ENCODE data around the gene HOXB6. TPM values are rescaled to one million over a fixed set of nuclear protein-coding genes. Genes with fewer than 3 reads are reported as not detected.

HOXB6 gene
- total and polyA plus RNA-seq, 5 donors from 2014 or later, result not detected

GRCh38 chr17:48639136-48639535, 34.4 kb upstream of the HOXB6 start:
- no peak for ATAC-seq (ENCODE audit: low read depth in 2 of 2)

GRCh38 chr17:48637323-48638260, 32.8 kb upstream of the HOXB6 start:
- H3K4me3 ChIP-seq (ENCODE audit: low read depth, low read length), result no peak overlapping the region
- no peak overlapping the region for H3K27ac ChIP-seq (ENCODE audit: insufficient read depth, low read length, poor library complexity, severe bottlenecking)
- peaks cover 97% of the 10 kb centered on the region for H3K27me3 Mint-ChIP-seq
- no peaks in the 10 kb centered on the region for H3K36me3 ChIP-seq (ENCODE audit: control insufficient read depth, insufficient read depth, low read length)
- H3K27me3 ChIP-seq (ENCODE audit: control insufficient read depth, insufficient read depth, low read length), result peaks cover 54% of the 10 kb centered on the region
- H3K4me1 Mint-ChIP-seq, result peaks cover 4 to 31% (median 14%) of the 10 kb centered on the region in 4 donors
- DNase-seq, result no peak
- H3K36me3 Mint-ChIP-seq, result peaks cover 4% of the 10 kb centered on the region
- no peaks in the 10 kb centered on the region for H3K9me3 Mint-ChIP-seq
- no peak overlapping the region for H3K4me3 Mint-ChIP-seq
- ATAC-seq (ENCODE audit: low read depth in 2 of 2), result no peak
- H3K4me1 ChIP-seq (ENCODE audit: control insufficient read depth, insufficient read depth, low read length, poor library complexity, severe bottlenecking), result peaks cover 26% of the 10 kb centered on the region
- H3K27ac Mint-ChIP-seq, result no peak overlapping the region
- no peaks in the 10 kb centered on the region for H3K9me3 ChIP-seq (ENCODE audit: control insufficient read depth in 2 of 2, low read length in 2 of 2)

More at GRCh38 chr17:48639136-48639535, 34.4 kb upstream of the HOXB6 start:
- Histone ChIP-seq H3K9me3 (ENCODE audit: control insufficient read depth in 2 of 2, low read length in 2 of 2) (no peaks in the 10 kb centered on the region), H3K36me3 (ENCODE audit: control insufficient read depth, insufficient read depth, low read length) (no peaks in the 10 kb centered on the region), H3K4me1 (ENCODE audit: control insufficient read depth, insufficient read depth, low read length, poor library complexity, severe bottlenecking) (peaks cover 18% of the 10 kb centered on the region), H3K27me3 (ENCODE audit: control insufficient read depth, insufficient read depth, low read length) (peaks cover 59% of the 10 kb centered on the region), H3K4me3 (ENCODE audit: low read depth, low read length) (no peak overlapping the region), H3K27ac (ENCODE audit: insufficient read depth, low read length, poor library complexity, severe bottlenecking) (no peak overlapping the region)
- H3K9me3 Mint-ChIP-seq, result no peaks in the 10 kb centered on the region
- no peak overlapping the region for H3K4me3 Mint-ChIP-seq
- DNase-seq, result no peak
- H3K4me1 Mint-ChIP-seq, result peaks cover 0 to 25% (median 12%) of the 10 kb centered on the region in 4 donors
- no peak overlapping the region for H3K27ac Mint-ChIP-seq
- H3K27me3 Mint-ChIP-seq, result peaks cover 100% of the 10 kb centered on the region
- no peaks in the 10 kb centered on the region for H3K36me3 Mint-ChIP-seq

GRCh38 chr17:48636177-48637018, 31.6 kb upstream of the HOXB6 start:
- H3K4me3 Mint-ChIP-seq, result no peak overlapping the region
- H3K36me3 ChIP-seq (ENCODE audit: control insufficient read depth, insufficient read depth, low read length), result no peaks in the 10 kb centered on the region
- H3K27me3 Mint-ChIP-seq, result peaks cover 97% of the 10 kb centered on the region
- H3K27ac ChIP-seq (ENCODE audit: insufficient read depth, low read length, poor library complexity, severe bottlenecking), result no peak overlapping the region
- H3K9me3 ChIP-seq (ENCODE audit: control insufficient read depth in 2 of 2, low read length in 2 of 2), result no peaks in the 10 kb centered on the region
- H3K36me3 Mint-ChIP-seq, result peaks cover 5% of the 10 kb centered on the region
- no peak overlapping the region for H3K4me3 ChIP-seq (ENCODE audit: low read depth, low read length)
- peaks cover 14% of the 10 kb centered on the region for H3K4me1 ChIP-seq (ENCODE audit: control insufficient read depth, insufficient read depth, low read length, poor library complexity, severe bottlenecking)
- H3K9me3 Mint-ChIP-seq, result no peaks in the 10 kb centered on the region
- H3K27ac Mint-ChIP-seq, result peak overlapping the region in 1 of 3 donors; percentile 71
- ATAC-seq (ENCODE audit: low read depth in 2 of 2), result peak; percentile 50 to 52
- DNase-seq, result peak in 2 of 3 donors; percentile 34 to 70
- H3K27me3 ChIP-seq (ENCODE audit: control insufficient read depth, insufficient read depth, low read length), result peaks cover 60% of the 10 kb centered on the region
- H3K4me1 Mint-ChIP-seq, result peaks cover 4 to 21% (median 12%) of the 10 kb centered on the region in 4 donors

DNA sequence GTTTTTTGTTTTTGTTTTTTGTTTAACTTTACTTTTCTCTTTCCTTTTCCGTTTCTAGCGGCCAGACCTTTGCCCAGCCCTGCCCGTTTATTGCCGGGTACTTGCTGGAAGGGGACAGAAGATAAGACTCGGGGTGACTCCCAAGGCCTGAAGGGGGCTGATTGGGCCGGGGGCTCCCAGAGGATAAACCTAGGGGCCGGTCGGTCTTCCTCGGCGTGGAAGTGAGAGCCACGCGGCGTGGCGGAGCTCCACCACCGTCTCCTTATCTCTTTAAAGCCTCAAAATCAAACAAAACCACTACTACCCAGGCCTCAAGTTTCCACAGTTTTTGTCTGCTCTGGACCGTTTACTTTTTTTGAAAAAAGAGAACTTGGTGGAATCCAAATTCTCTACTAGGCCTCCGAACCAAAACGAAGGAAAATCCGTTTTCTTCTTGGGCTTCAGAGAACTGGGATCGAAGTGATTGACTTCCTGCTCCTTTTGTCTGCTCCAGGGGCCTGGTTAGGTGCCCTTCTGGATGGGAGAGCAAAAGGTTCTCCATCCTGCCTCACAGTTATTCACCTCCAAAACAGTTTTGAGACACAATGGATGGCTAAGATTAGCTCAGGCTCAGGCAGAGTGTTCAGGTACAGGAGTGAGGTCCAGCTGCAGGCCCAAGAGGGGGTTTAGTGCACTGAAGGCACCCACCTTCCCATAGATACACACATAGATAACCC, 29.9 kb upstream of the HOXB6 start:
- DNase-seq (no peak), ATAC-seq (ENCODE audit: low read depth in 2 of 2) (no peak)
- peaks cover 0 to 2% (median 0%) of the 10 kb centered on the region in 7 donors for H3K9me3 Mint-ChIP-seq
- H3K27me3 ChIP-seq (ENCODE audit: control insufficient read depth, insufficient read depth, low read length), result peaks cover 61% of the 10 kb centered on the region
- no peaks in the 10 kb centered on the region for H3K9me3 ChIP-seq (ENCODE audit: control insufficient read depth in 2 of 2, low read length in 2 of 2)
- H3K27me3 Mint-ChIP-seq, result peaks cover 97% of the 10 kb centered on the region
- no peak overlapping the region for H3K4me3 ChIP-seq (ENCODE audit: low read depth, low read length)
- H3K27ac Mint-ChIP-seq, result no peak overlapping the region
- peaks cover 5% of the 10 kb centered on the region for H3K36me3 Mint-ChIP-seq
- H3K4me1 ChIP-seq (ENCODE audit: control insufficient read depth, insufficient read depth, low read length, poor library complexity, severe bottlenecking), result peaks cover 14% of the 10 kb centered on the region
- no peaks in the 10 kb centered on the region for H3K36me3 ChIP-seq (ENCODE audit: control insufficient read depth, insufficient read depth, low read length)
- H3K27ac ChIP-seq (ENCODE audit: insufficient read depth, low read length, poor library complexity, severe bottlenecking), result no peak overlapping the region
- H3K4me1 Mint-ChIP-seq, result peaks cover 4 to 20% (median 9%) of the 10 kb centered on the region in 4 donors
- peak overlapping the region in 2 of 4 donors; percentile 16 to 28 for H3K4me3 Mint-ChIP-seq

DNA sequence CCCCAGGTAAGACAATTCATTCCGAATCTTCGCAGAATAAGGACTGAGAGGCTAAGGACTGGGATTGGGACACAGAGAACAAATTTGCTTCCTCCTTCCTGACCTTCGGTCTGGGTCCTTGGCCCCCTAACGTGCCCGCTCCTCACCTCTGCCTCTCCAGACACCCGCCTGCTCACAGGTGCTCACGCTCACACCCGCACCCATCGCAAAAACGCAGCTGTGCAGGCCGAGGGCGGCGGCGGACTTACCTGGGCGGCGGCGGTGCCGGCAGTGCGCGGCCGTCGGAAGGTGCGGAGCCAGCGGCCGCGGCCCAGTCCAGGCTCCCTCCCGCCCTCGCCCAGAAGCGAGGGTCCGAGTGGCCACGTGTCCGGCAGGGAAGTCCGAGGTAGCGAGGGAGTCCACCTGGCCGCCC, 28.5 kb upstream of the HOXB6 start:
- Mint-ChIP-seq H3K4me1 (peaks cover 4 to 20% (median 9%) of the 10 kb centered on the region in 4 donors), H3K27ac (no peak overlapping the region), H3K4me3 (peak overlapping the region in 1 of 4 donors; percentile 67), H3K9me3 (peaks cover 0 to 2% (median 0%) of the 10 kb centered on the region in 7 donors), H3K36me3 (peaks cover 5% of the 10 kb centered on the region), H3K27me3 (peaks cover 97% of the 10 kb centered on the region)
- peaks cover 66% of the 10 kb centered on the region for H3K27me3 ChIP-seq (ENCODE audit: control insufficient read depth, insufficient read depth, low read length)
- no peak overlapping the region for H3K27ac ChIP-seq (ENCODE audit: insufficient read depth, low read length, poor library complexity, severe bottlenecking)
- H3K4me1 ChIP-seq (ENCODE audit: control insufficient read depth, insufficient read depth, low read length, poor library complexity, severe bottlenecking), result peaks cover 14% of the 10 kb centered on the region
- ATAC-seq (ENCODE audit: low read depth in 2 of 2), result no peak
- H3K36me3 ChIP-seq (ENCODE audit: control insufficient read depth, insufficient read depth, low read length), result no peaks in the 10 kb centered on the region
- no peak overlapping the region for H3K4me3 ChIP-seq (ENCODE audit: low read depth, low read length)
- no peaks in the 10 kb centered on the region for H3K9me3 ChIP-seq (ENCODE audit: control insufficient read depth in 2 of 2, low read length in 2 of 2)
- DNase-seq, result no peak

- H3K4me1 ChIP-seq (ENCODE audit: control insufficient read depth, insufficient read depth, low read length, poor library complexity, severe bottlenecking), result peaks cover 14% of the 10 kb centered on the region
- Mint-ChIP-seq H3K4me1 (peaks cover 4 to 20% (median 9%) of the 10 kb centered on the region in 4 donors), H3K36me3 (peaks cover 5% of the 10 kb centered on the region), H3K9me3 (peaks cover 0 to 2% (median 0%) of the 10 kb centered on the region in 7 donors), H3K4me3 (peak overlapping the region in 3 of 4 donors; percentile 8 to 75 (median 67)), H3K27ac (no peak overlapping the region), H3K27me3 (peaks cover 97% of the 10 kb centered on the region)
- H3K27ac ChIP-seq (ENCODE audit: insufficient read depth, low read length, poor library complexity, severe bottlenecking), result no peak overlapping the region
- DNase-seq (no peak), ATAC-seq (ENCODE audit: low read depth in 2 of 2) (no peak)
- H3K36me3 ChIP-seq (ENCODE audit: control insufficient read depth, insufficient read depth, low read length), result no peaks in the 10 kb centered on the region
- no peak overlapping the region for H3K4me3 ChIP-seq (ENCODE audit: low read depth, low read length)
- peaks cover 65% of the 10 kb centered on the region for H3K27me3 ChIP-seq (ENCODE audit: control insufficient read depth, insufficient read depth, low read length)
- no peaks in the 10 kb centered on the region for H3K9me3 ChIP-seq (ENCODE audit: control insufficient read depth in 2 of 2, low read length in 2 of 2)
Observed at GRCh38 chr17:48632579-48633265, 27.9 kb upstream of the HOXB6 start.

Measured in CD4-positive, CD25-positive, alpha-beta regulatory T cell (primary cell).